ENCODE data around the gene LGALSL.

DNA sequence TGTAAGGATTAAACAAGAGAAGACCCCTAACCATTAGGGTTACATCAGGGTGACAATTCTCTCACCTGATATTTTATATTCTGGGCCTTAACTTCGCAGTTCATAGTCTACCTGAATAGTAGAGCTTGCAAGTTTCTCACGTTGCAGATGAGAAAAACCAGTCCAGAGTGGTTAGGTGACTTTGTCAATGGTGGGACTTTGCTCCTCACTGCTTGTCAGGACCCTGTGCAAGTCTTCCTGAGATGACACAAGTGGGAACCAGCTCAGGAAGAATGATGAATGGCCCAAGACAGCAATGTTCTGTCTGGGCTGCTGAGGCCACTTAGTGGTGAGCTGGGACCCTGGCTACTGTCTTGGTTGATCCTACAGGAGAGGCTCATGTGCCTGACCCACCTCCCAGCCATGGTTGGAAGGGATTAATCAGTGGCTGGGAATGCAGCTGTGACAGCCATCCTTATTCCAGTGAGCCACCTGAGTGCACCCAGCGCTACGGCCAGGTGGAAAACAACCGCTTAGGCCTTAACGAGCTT is 16.9 kb downstream of the LGALSL start:
- TF ChIP-seq, protein P1, sequence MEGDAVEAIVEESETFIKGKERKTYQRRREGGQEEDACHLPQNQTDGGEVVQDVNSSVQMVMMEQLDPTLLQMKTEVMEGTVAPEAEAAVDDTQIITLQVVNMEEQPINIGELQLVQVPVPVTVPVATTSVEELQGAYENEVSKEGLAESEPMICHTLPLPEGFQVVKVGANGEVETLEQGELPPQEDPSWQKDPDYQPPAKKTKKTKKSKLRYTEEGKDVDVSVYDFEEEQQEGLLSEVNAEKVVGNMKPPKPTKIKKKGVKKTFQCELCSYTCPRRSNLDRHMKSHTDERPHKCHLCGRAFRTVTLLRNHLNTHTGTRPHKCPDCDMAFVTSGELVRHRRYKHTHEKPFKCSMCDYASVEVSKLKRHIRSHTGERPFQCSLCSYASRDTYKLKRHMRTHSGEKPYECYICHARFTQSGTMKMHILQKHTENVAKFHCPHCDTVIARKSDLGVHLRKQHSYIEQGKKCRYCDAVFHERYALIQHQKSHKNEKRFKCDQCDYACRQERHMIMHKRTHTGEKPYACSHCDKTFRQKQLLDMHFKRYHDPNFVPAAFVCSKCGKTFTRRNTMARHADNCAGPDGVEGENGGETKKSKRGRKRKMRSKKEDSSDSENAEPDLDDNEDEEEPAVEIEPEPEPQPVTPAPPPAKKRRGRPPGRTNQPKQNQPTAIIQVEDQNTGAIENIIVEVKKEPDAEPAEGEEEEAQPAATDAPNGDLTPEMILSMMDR (conservative IDR thresholded peaks at IDR 0.05; ENCODE audit: low read length) = no peak
- no peak for TF ChIP-seq EZH2phosphoT487 (IDR thresholded peaks at IDR 0.05; ENCODE audit: borderline replicate concordance, low read depth, low read length)

Data from OCI-LY7 (cell line).